Vagina (tissue), 2 donors: ENCODE results near the gene PDE4A. TPM values are rescaled to one million over a fixed set of nuclear protein-coding genes. Genes with fewer than 3 reads are reported as not detected.

Experiments
- DNase-seq, 2 donors: peaks; one replicate each; pipeline ENCODE4 v3.0.0-alpha.2; 2017; ENCODE audit errors: extremely low spot score in 2 of 2
- H3K27ac ChIP-seq: fragments of 200-600 bp; sonication (generic); one replicate; pipeline ENCODE4 v1.5.1; 2019
- H3K27me3 ChIP-seq: fragments of 200-600 bp; sonication (generic); one replicate; pipeline ENCODE4 v1.5.1; 2019
- H3K36me3 ChIP-seq, 2 donors: fragments of 200-600 bp; sonication (generic); one replicate each; pipeline ENCODE4 v1.5.1; 2017 to 2019
- H3K4me1 ChIP-seq: fragments of 200-600 bp; sonication (generic); one replicate; pipeline ENCODE4 v1.5.1; 2019
- H3K4me3 ChIP-seq, 2 donors: fragments of 200-600 bp; sonication (generic); 1 replicate in 1 of 2; 2 replicates in 1 of 2; pipeline ENCODE4 v1.5.1; 2016 to 2019
- H3K9me3 ChIP-seq: fragments of 200-600 bp; sonication (generic); one replicate; pipeline ENCODE4 v1.5.1; 2019
- CTCF ChIP-seq, 3 experiments: fragments of 450-650 bp in 2 of 3; fragments of 200-600 bp in 1 of 3; sonication (generic) in 1 of 3; IDR thresholded peaks; one replicate each; pipeline ENCODE4 v1.5.1; 2017 to 2019; ENCODE audit warnings: antibody characterized with exemption in 3 of 3, mild to moderate bottlenecking in 2 of 3, moderate library complexity in 2 of 3
- POLR2A ChIP-seq, 2 donors: fragments of 450-650 bp; IDR thresholded peaks; one replicate each; pipeline ENCODE4 v1.6.1; 2017; ENCODE audit warnings: antibody characterized with exemption in 2 of 2, mild to moderate bottlenecking in 2 of 2, moderate library complexity in 2 of 2
- POLR2AphosphoS5 ChIP-seq, 2 donors: sonication (generic); formaldehyde crosslinking; IDR thresholded peaks; one replicate each; pipeline ENCODE4 v1.9.0; 2017; ENCODE audit warnings: antibody characterized with exemption in 2 of 2, mild to moderate bottlenecking in 2 of 2, low read depth in 1 of 2; ENCODE audit not compliant: insufficient read depth in 1 of 2
- intact Hi-C: fragments of 100-400 bp; cut with DNase I; formaldehyde crosslinking; loops from one replicate; pipeline ENCODE4 v1.15.1; 2023
- total RNA-seq: library from RNA; depleted of rRNA; stranded (reverse); fragments of >200 nt; gene quantifications from one replicate; pipeline ENCODE4 v1.2.3, GENCODE V29; 2016

PDE4A gene
- total RNA-seq, 1 donor from 2014 or later, result 16.7 TPM

- no peak for DNase-seq
- intact Hi-C loops, result no loop called here
- no peaks in the 10 kb centered on the region for H3K27me3 ChIP-seq
These were observed 11.1 kb downstream of the PDE4A start for GRCh38 chr19:10431254-10431942.

GRCh38 chr19:10431943-10432735 is 11.8 kb downstream of the PDE4A start:
- intact Hi-C loops, result no loop called here
- Histone ChIP-seq H3K4me1 (peaks cover 27% of the 10 kb centered on the region), H3K4me3 (peak overlapping the region; percentile 61 to 66), H3K36me3 (no peaks in the 10 kb centered on the region), H3K27ac (peak overlapping the region; percentile 76), H3K9me3 (no peaks in the 10 kb centered on the region), H3K27me3 (no peaks in the 10 kb centered on the region)
- no peak for DNase-seq
- TF ChIP-seq CTCF (IDR thresholded peaks at IDR 0.05), result no peak
- TF ChIP-seq POLR2AphosphoS5 (IDR thresholded peaks at IDR 0.05; ENCODE audit: insufficient read depth in 1 of 2, low read depth in 1 of 2), result peak in 1 of 2 donors; percentile 63
- peak in 1 of 2 donors; percentile 19 for TF ChIP-seq POLR2A (IDR thresholded peaks at IDR 0.05)

More at GRCh38 chr19:10431254-10431942, 11.1 kb downstream of the PDE4A start:
- Histone ChIP-seq H3K4me1 (peaks cover 27% of the 10 kb centered on the region), H3K4me3 (peak overlapping the region; percentile 61 to 66), H3K9me3 (no peaks in the 10 kb centered on the region), H3K27ac (peak overlapping the region; percentile 76), H3K36me3 (no peaks in the 10 kb centered on the region)
- TF ChIP-seq POLR2A (IDR thresholded peaks at IDR 0.05) (no peak), POLR2AphosphoS5 (IDR thresholded peaks at IDR 0.05; ENCODE audit: insufficient read depth in 1 of 2, low read depth in 1 of 2) (no peak)

- Histone ChIP-seq H3K4me1 (peaks cover 27% of the 10 kb centered on the region), H3K4me3 (peak overlapping the region; percentile 61 to 66), H3K27ac (peak overlapping the region; percentile 76), H3K36me3 (no peaks in the 10 kb centered on the region), H3K27me3 (no peaks in the 10 kb centered on the region), H3K9me3 (no peaks in the 10 kb centered on the region)
- intact Hi-C loops, result no loop called here
- no peak for DNase-seq
- no peak for TF ChIP-seq CTCF (IDR thresholded peaks at IDR 0.05)
- no peak for TF ChIP-seq POLR2AphosphoS5 (IDR thresholded peaks at IDR 0.05; ENCODE audit: insufficient read depth in 1 of 2, low read depth in 1 of 2)
- no peak for TF ChIP-seq POLR2A (IDR thresholded peaks at IDR 0.05)
These were observed 12.4 kb downstream of the PDE4A start for GRCh38 chr19:10432736-10433130.

- no peak for DNase-seq
- intact Hi-C loops, result no loop called here
- Histone ChIP-seq H3K4me3 (no peak overlapping the region), H3K27me3 (no peaks in the 10 kb centered on the region), H3K4me1 (peaks cover 27% of the 10 kb centered on the region), H3K36me3 (no peaks in the 10 kb centered on the region), H3K27ac (no peak overlapping the region), H3K9me3 (no peaks in the 10 kb centered on the region)
- TF ChIP-seq POLR2AphosphoS5 (IDR thresholded peaks at IDR 0.05; ENCODE audit: insufficient read depth in 1 of 2, low read depth in 1 of 2) (no peak), POLR2A (IDR thresholded peaks at IDR 0.05) (no peak), CTCF (IDR thresholded peaks at IDR 0.05) (no peak)
These were observed 12.8 kb downstream of the PDE4A start for GRCh38 chr19:10433131-10433536.

GRCh38 chr19:10439588-10439987 is 19.2 kb downstream of the PDE4A start:
- no peaks in the 10 kb centered on the region for H3K4me1 ChIP-seq
- no peaks in the 10 kb centered on the region for H3K36me3 ChIP-seq
- intact Hi-C loops, result no loop called here
- no peaks in the 10 kb centered on the region for H3K27me3 ChIP-seq
- H3K9me3 ChIP-seq, result no peaks in the 10 kb centered on the region
- no peak overlapping the region for H3K4me3 ChIP-seq
- no peak for DNase-seq
- TF ChIP-seq POLR2AphosphoS5 (IDR thresholded peaks at IDR 0.05; ENCODE audit: insufficient read depth in 1 of 2, low read depth in 1 of 2), result no peak
- TF ChIP-seq POLR2A (IDR thresholded peaks at IDR 0.05), result no peak
- no peak for TF ChIP-seq CTCF (IDR thresholded peaks at IDR 0.05)
- H3K27ac ChIP-seq, result no peak overlapping the region
